Fibroblast of peridontal ligament (primary cell): ENCODE data around the gene CNTNAP4.

Experiments
- DNase-seq: peaks from one replicate; pipeline ENCODE4 v3.0.0-alpha.2; 2010; ENCODE audit errors: extremely low read depth

Gene CNTNAP4

GRCh38 chr16:76579277-76579922 lies 302.2 kb downstream of the CNTNAP4 start:
- DNase-seq = no peak

- DNase-seq = peak; percentile 34
Observed at GRCh38 chr16:76583466-76583865, 306.3 kb downstream of the CNTNAP4 start.

- no peak for DNase-seq
Observed at GRCh38 chr16:76583945-76584344, 306.7 kb downstream of the CNTNAP4 start.

GRCh38 chr16:76598498-76598897 lies 321.3 kb downstream of the CNTNAP4 start:
- DNase-seq = no peak

GRCh38 chr16:76607317-76607716 lies 330.1 kb downstream of the CNTNAP4 start:
- no peak for DNase-seq
